Activated CD4-positive, CD25-positive, alpha-beta regulatory T cell treated with anti-CD3 and anti-CD28 coated beads, Interleukin-2, amount 50 U/mL, for 24 hours (primary cell): ENCODE results near the gene NUP42.
"Not testable (repeated sequence)": the region's sequence is repeated elsewhere in the genome, so short reads cannot be mapped to it uniquely, and the experiment has no call there.

Experiments used
- ATAC-seq, 2 donors: fragments of 150-1000 bp; cut with Tn5 transposase; one replicate each; pipeline ENCODE4 v1.10.0; 2021; ENCODE audit warnings: mild to moderate bottlenecking in 1 of 2, moderate library complexity in 1 of 2

NUP42 gene

GRCh38 chr7:23205577-23205908 lies 23.7 kb downstream of the NUP42 start:
- ATAC-seq, result no peak

GRCh38 chr7:23205909-23206767 lies 24.3 kb downstream of the NUP42 start:
- ATAC-seq, result peak in 1 of 2 donors; percentile 27

GRCh38 chr7:23207021-23207420 lies 25.2 kb downstream of the NUP42 start:
- no peak for ATAC-seq

- ATAC-seq, result peak in 1 of 2 donors; percentile 32
Observed at GRCh38 chr7:23207884-23208283, 26.0 kb downstream of the NUP42 start.

- ATAC-seq, result no peak
Observed at GRCh38 chr7:23208316-23208715, 26.5 kb downstream of the NUP42 start.

- no peak for ATAC-seq
Observed at GRCh38 chr7:23210506-23210905, 28.7 kb downstream of the NUP42 start.

- ATAC-seq, result no peak
Observed at GRCh38 chr7:23211589-23211988, 29.7 kb downstream of the NUP42 start.

- ATAC-seq, result no peak
Observed at GRCh38 chr7:23212395-23212794, 30.5 kb downstream of the NUP42 start.

- ATAC-seq, result no peak
Observed at GRCh38 chr7:23212841-23213240, 31.0 kb downstream of the NUP42 start.

- no peak for ATAC-seq
Observed at GRCh38 chr7:23213755-23214154, 31.9 kb downstream of the NUP42 start.

GRCh38 chr7:23214423-23214822 lies 32.6 kb downstream of the NUP42 start:
- ATAC-seq, result no peak

GRCh38 chr7:23214938-23215337 lies 33.1 kb downstream of the NUP42 start:
- no peak for ATAC-seq

- no peak for ATAC-seq
Observed at GRCh38 chr7:23216021-23216420, 34.2 kb downstream of the NUP42 start.

- ATAC-seq, result no peak
Observed at GRCh38 chr7:23218196-23218595, 36.3 kb downstream of the NUP42 start.

GRCh38 chr7:23220690-23221305 lies 39.0 kb downstream of the NUP42 start:
- no peak for ATAC-seq

- ATAC-seq, result no peak
Observed at GRCh38 chr7:23222439-23223030, 40.7 kb downstream of the NUP42 start.

GRCh38 chr7:23224364-23224763 lies 42.5 kb downstream of the NUP42 start:
- not testable (repeated sequence) for ATAC-seq

- ATAC-seq, result no peak
Observed at GRCh38 chr7:23226844-23227450, 45.1 kb downstream of the NUP42 start.

GRCh38 chr7:23228412-23228811 lies 46.6 kb downstream of the NUP42 start:
- ATAC-seq, result no peak

- ATAC-seq, result no peak
Observed at GRCh38 chr7:23230641-23231101, 48.8 kb downstream of the NUP42 start.

GRCh38 chr7:23232966-23233365 lies 51.1 kb downstream of the NUP42 start:
- ATAC-seq, result no peak

GRCh38 chr7:23234569-23235296 lies 52.9 kb downstream of the NUP42 start:
- ATAC-seq, result no peak

GRCh38 chr7:23235813-23236221 lies 54.0 kb downstream of the NUP42 start:
- no peak for ATAC-seq
